BLaER1 treated with 17β-estradiol and CSF1 and Interleukin-3, amounts not matched to agents 10 nM and 100 nM (cell line): ENCODE results near the gene GALNT12.
A peak's percentile ranks its signal among the peaks of the same experiment; 100 is the strongest.

Experiments used
- H3K27ac ChIP-seq, 11 experiments: shearing (Covaris generic); formaldehyde crosslinking; 2 replicates each; pipeline ENCODE4 v1.8.1; 2022
- H3K27me3 ChIP-seq, 11 experiments: shearing (Covaris generic); formaldehyde crosslinking; 2 replicates each; pipeline ENCODE4 v1.8.1; 2022
- H3K36me3 ChIP-seq, 11 experiments: shearing (Covaris generic); formaldehyde crosslinking; 2 replicates each; pipeline ENCODE4 v1.8.1; 2022
- H3K4me1 ChIP-seq, 10 experiments: shearing (Covaris generic); formaldehyde crosslinking; 2 replicates each; pipeline ENCODE4 v1.8.1; 2022
- H3K4me2 ChIP-seq, 11 experiments: shearing (Covaris generic); formaldehyde crosslinking; 2 replicates each; pipeline ENCODE4 v1.8.1; 2022
- H3K4me3 ChIP-seq, 10 experiments: shearing (Covaris generic); formaldehyde crosslinking; 2 replicates each; pipeline ENCODE4 v1.8.1; 2022
- H3K9ac ChIP-seq, 11 experiments: shearing (Covaris generic); formaldehyde crosslinking; 2 replicates each; pipeline ENCODE4 v1.8.1; 2022
- H3K9me3 ChIP-seq, 11 experiments: shearing (Covaris generic); formaldehyde crosslinking; replicated peaks in 1 of 11; 2 replicates each; pipeline ENCODE4 v1.8.1; 2022
- H4K20me1 ChIP-seq, 11 experiments: shearing (Covaris generic); formaldehyde crosslinking; 2 replicates each; pipeline ENCODE4 v1.8.1; 2022
- Cebpa-rat ChIP-seq, 11 experiments: shearing (Covaris generic); IDR thresholded peaks; 2 replicates each; pipeline ENCODE4 v1.8.1; 2022

Gene GALNT12

GRCh38 chr9:98874721-98875255, 67.3 kb downstream of the GALNT12 start:
- Histone ChIP-seq H3K4me3 (no peak overlapping the region), H3K27ac (0 out of 22 replicates have a peak overlapping the region, but pooled peaks of 1 of the 11 experiments have one; percentile 4), H3K9ac (no peak overlapping the region), H3K27me3 (no peaks in the 10 kb centered on the region; a peak in 1 of 22 replicates), H4K20me1 (no peaks in the 10 kb centered on the region), H3K4me1 (peaks cover 0 to 29% (median 12%) of the 10 kb centered on the region in 10 experiments; a peak in 13 of 20 replicates), H3K36me3 (no peaks in the 10 kb centered on the region), H3K4me2 (no peak overlapping the region), H3K9me3 (peaks cover 0 to 16% (median 6%) of the 10 kb centered on the region in 11 experiments; a peak in 9 of 22 replicates)
- no peak for TF ChIP-seq Cebpa-rat (IDR thresholded peaks at IDR 0.05)

- no peaks in the 10 kb centered on the region for H3K36me3 ChIP-seq
- TF ChIP-seq Cebpa-rat (IDR thresholded peaks at IDR 0.05): no peak
- H3K27ac ChIP-seq: no peak overlapping the region
- H3K9ac ChIP-seq: no peak overlapping the region
- H3K9me3 ChIP-seq: peaks cover 0 to 12% (median 6%) of the 10 kb centered on the region in 11 experiments; a peak in 9 of 22 replicates
- no peaks in the 10 kb centered on the region for H4K20me1 ChIP-seq
- no peak overlapping the region for H3K4me2 ChIP-seq
- no peak overlapping the region for H3K4me3 ChIP-seq
- H3K27me3 ChIP-seq: no peaks in the 10 kb centered on the region; a peak in 2 of 22 replicates
- peaks cover 0 to 22% (median 6%) of the 10 kb centered on the region in 10 experiments; a peak in 11 of 20 replicates for H3K4me1 ChIP-seq
Observed at GRCh38 chr9:98875536-98875935, 68.1 kb downstream of the GALNT12 start.

- no peaks in the 10 kb centered on the region for H4K20me1 ChIP-seq
Observed at GRCh38 chr9:98877311-98877710, 69.8 kb downstream of the GALNT12 start.

GRCh38 chr9:98879094-98879962, 71.9 kb downstream of the GALNT12 start:
- H4K20me1 ChIP-seq: no peaks in the 10 kb centered on the region
- 0 out of 20 replicates have a peak, but pooled peaks cover 0 to 3% (median 0%) of the 10 kb centered on the region in 10 experiments for H3K4me1 ChIP-seq
- no peak for TF ChIP-seq Cebpa-rat (IDR thresholded peaks at IDR 0.05)
- no peaks in the 10 kb centered on the region for H3K9me3 ChIP-seq
- H3K4me2 ChIP-seq: no peak overlapping the region
- H3K9ac ChIP-seq: no peak overlapping the region
- no peak overlapping the region for H3K27ac ChIP-seq
- H3K36me3 ChIP-seq: no peaks in the 10 kb centered on the region
- H3K4me3 ChIP-seq: no peak overlapping the region
- peaks cover 0 to 11% (median 0%) of the 10 kb centered on the region in 11 experiments; a peak in 3 of 22 replicates for H3K27me3 ChIP-seq

More at GRCh38 chr9:98877311-98877710, 69.8 kb downstream of the GALNT12 start:
- peaks cover 0 to 8% (median 2%) of the 10 kb centered on the region in 10 experiments; a peak in 6 of 20 replicates for H3K4me1 ChIP-seq
- H3K9me3 ChIP-seq: no peaks in the 10 kb centered on the region
- no peak overlapping the region for H3K4me3 ChIP-seq
- H3K27ac ChIP-seq: no peak overlapping the region
- no peaks in the 10 kb centered on the region for H3K36me3 ChIP-seq
- peaks cover 0 to 4% (median 0%) of the 10 kb centered on the region in 11 experiments; a peak in 3 of 22 replicates for H3K27me3 ChIP-seq
- no peak overlapping the region for H3K4me2 ChIP-seq
- no peak overlapping the region for H3K9ac ChIP-seq
- TF ChIP-seq Cebpa-rat (IDR thresholded peaks at IDR 0.05): no peak

- Histone ChIP-seq H3K27me3 (peaks cover 0 to 14% (median 0%) of the 10 kb centered on the region in 11 experiments; a peak in 3 of 22 replicates), H3K36me3 (no peaks in the 10 kb centered on the region), H3K4me1 (0 out of 20 replicates have a peak, but pooled peaks cover 0 to 3% (median 0%) of the 10 kb centered on the region in 10 experiments), H3K9ac (no peak overlapping the region), H3K9me3 (no peaks in the 10 kb centered on the region), H3K27ac (no peak overlapping the region), H3K4me2 (no peak overlapping the region), H4K20me1 (no peaks in the 10 kb centered on the region), H3K4me3 (no peak overlapping the region)
- TF ChIP-seq Cebpa-rat (IDR thresholded peaks at IDR 0.05): no peak
Observed at GRCh38 chr9:98879963-98880310, 72.5 kb downstream of the GALNT12 start.

- Histone ChIP-seq H3K4me1 (0 out of 20 replicates have a peak, but pooled peaks cover 0 to 3% (median 0%) of the 10 kb centered on the region in 10 experiments), H3K36me3 (no peaks in the 10 kb centered on the region), H3K27ac (no peak overlapping the region), H4K20me1 (no peaks in the 10 kb centered on the region), H3K9ac (no peak overlapping the region), H3K4me2 (no peak overlapping the region), H3K9me3 (no peaks in the 10 kb centered on the region), H3K4me3 (no peak overlapping the region), H3K27me3 (peaks cover 0 to 16% (median 0%) of the 10 kb centered on the region in 11 experiments; a peak in 4 of 22 replicates)
- TF ChIP-seq Cebpa-rat (IDR thresholded peaks at IDR 0.05): no peak
Observed at GRCh38 chr9:98880311-98881015, 73.0 kb downstream of the GALNT12 start.

- H3K4me2 ChIP-seq: no peak overlapping the region
- TF ChIP-seq Cebpa-rat (IDR thresholded peaks at IDR 0.05): no peak
- no peaks in the 10 kb centered on the region for H4K20me1 ChIP-seq
- no peaks in the 10 kb centered on the region for H3K9me3 ChIP-seq
- no peak overlapping the region for H3K4me3 ChIP-seq
- H3K36me3 ChIP-seq: no peaks in the 10 kb centered on the region
- no peak overlapping the region for H3K9ac ChIP-seq
- H3K4me1 ChIP-seq: peaks cover 0 to 3% (median 1%) of the 10 kb centered on the region in 10 experiments; a peak in 11 of 20 replicates
- peaks cover 0 to 22% (median 0%) of the 10 kb centered on the region in 11 experiments; a peak in 4 of 22 replicates for H3K27me3 ChIP-seq
- H3K27ac ChIP-seq: no peak overlapping the region
Observed at GRCh38 chr9:98881356-98881755, 73.9 kb downstream of the GALNT12 start.

- Histone ChIP-seq H4K20me1 (no peaks in the 10 kb centered on the region), H3K27me3 (peaks cover 0 to 22% (median 0%) of the 10 kb centered on the region in 11 experiments; a peak in 4 of 22 replicates), H3K9me3 (no peaks in the 10 kb centered on the region), H3K9ac (no peak overlapping the region), H3K4me1 (peaks cover 4 to 10% (median 8%) of the 10 kb centered on the region in 10 experiments), H3K27ac (no peak overlapping the region), H3K4me2 (no peak overlapping the region), H3K36me3 (no peaks in the 10 kb centered on the region), H3K4me3 (no peak overlapping the region)
- no peak for TF ChIP-seq Cebpa-rat (IDR thresholded peaks at IDR 0.05)
Observed at GRCh38 chr9:98881836-98882568, 74.5 kb downstream of the GALNT12 start.
